VCaP (cell line): Measurements from ENCODE around the gene LPIN1.

ENCODE experiments used
- H3K27ac ChIP-seq: fragments of 450-650 bp; 2 replicates; pipeline ENCODE4 v1.5.1; 2017
- TF ChIP-seq, protein P1 (sequence below): fragments of 450-650 bp; conservative IDR thresholded peaks from 2 replicates; pipeline ENCODE4 v1.5.1; 2017; ENCODE audit warnings: mild to moderate bottlenecking, moderate library complexity

The LPIN1 gene

GRCh38 chr2:11863513-11864328, 117.3 kb downstream of the LPIN1 start:
- H3K27ac ChIP-seq = no peak overlapping the region
- TF ChIP-seq, protein P1, sequence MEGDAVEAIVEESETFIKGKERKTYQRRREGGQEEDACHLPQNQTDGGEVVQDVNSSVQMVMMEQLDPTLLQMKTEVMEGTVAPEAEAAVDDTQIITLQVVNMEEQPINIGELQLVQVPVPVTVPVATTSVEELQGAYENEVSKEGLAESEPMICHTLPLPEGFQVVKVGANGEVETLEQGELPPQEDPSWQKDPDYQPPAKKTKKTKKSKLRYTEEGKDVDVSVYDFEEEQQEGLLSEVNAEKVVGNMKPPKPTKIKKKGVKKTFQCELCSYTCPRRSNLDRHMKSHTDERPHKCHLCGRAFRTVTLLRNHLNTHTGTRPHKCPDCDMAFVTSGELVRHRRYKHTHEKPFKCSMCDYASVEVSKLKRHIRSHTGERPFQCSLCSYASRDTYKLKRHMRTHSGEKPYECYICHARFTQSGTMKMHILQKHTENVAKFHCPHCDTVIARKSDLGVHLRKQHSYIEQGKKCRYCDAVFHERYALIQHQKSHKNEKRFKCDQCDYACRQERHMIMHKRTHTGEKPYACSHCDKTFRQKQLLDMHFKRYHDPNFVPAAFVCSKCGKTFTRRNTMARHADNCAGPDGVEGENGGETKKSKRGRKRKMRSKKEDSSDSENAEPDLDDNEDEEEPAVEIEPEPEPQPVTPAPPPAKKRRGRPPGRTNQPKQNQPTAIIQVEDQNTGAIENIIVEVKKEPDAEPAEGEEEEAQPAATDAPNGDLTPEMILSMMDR = peak; percentile 95

- no peak overlapping the region for H3K27ac ChIP-seq
- TF ChIP-seq, protein P1 = no peak
Observed at GRCh38 chr2:11864724-11865123, 118.3 kb downstream of the LPIN1 start.

DNA sequence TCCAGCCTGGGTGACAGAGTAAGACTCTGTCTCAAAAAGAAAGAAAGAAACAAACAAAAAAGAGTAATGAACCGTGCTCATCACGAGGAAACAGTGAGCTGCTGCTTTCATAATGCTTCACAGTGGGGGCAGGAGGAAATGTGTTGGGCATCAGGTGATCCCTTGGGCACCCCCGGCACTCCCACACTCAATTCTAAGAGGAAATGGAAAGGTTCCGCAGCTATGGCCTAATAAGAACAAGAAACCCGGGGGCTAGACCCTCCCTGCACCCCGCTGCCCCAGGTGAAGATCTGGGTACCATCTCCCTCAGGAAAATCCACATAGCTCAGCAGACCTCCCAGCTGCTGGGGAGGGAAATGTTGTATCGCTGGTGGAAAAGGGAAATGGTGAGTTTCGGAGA, 118.9 kb downstream of the LPIN1 start:
- TF ChIP-seq, protein P1 = no peak
- no peak overlapping the region for H3K27ac ChIP-seq

DNA sequence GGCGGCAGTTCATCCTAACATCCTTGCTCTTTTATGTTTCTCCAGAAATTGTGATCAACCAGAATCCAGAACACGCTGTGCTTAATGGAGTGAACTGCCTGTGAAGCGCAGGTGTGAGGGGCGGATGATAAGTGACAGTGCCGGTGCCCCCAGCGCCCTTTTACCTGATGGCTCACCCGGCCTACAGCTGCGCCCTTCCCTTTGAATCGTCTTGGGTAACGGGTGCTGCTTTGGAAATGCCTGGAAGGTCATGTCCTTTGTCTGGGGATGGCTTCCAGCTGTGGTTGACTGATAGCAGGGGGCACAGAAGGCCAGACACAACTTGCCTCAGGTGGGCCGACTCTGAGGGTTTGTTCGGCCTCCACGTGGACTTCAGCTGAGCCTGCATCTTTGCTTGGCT, 119.4 kb downstream of the LPIN1 start:
- TF ChIP-seq, protein P1 = no peak
- no peak overlapping the region for H3K27ac ChIP-seq

- TF ChIP-seq, protein P1 = no peak
- H3K27ac ChIP-seq = no peak overlapping the region
Observed at GRCh38 chr2:11866358-11867335, 120.2 kb downstream of the LPIN1 start.

GRCh38 chr2:11867926-11868325, 121.5 kb downstream of the LPIN1 start:
- H3K27ac ChIP-seq = no peak overlapping the region
- TF ChIP-seq, protein P1 = no peak

DNA sequence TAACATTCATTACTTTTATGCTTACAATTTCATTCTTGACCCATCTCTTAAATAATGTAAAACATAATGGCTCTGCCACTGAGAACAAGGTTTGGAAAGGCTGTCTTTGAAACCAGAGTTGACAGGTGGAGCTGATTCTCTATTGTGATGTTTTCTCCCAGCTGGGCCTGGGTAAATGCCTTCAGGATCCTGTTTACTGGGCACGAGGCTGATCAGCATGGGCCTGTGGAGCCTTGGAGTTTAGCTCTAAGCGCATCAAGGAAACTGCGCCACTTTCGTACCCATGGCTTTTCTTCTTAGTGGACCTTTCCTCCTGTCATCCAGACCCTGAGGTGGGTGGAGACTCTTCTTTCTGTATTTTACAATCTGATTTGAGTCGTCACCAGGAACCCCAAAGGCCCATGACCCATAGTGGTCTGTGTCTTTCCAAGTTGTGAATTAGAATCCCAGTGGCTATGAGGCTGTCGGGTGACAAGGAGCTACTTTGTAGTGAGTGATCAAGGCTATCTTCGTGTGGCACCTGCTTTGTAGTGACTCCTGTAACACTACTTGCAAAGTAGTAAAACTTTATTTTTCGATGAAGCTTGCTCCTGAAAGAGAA, 123.1 kb downstream of the LPIN1 start:
- H3K27ac ChIP-seq = no peak overlapping the region
- TF ChIP-seq, protein P1 = no peak
